IMR-90 (cell line): ENCODE measurements around the gene NPIPA3. TPM values are rescaled to one million over a fixed set of nuclear protein-coding genes. Genes with fewer than 3 reads are reported as not detected.

Source experiments
- ATAC-seq: fragments of 200-7000 bp; cut with Tn5 transposase; 2 replicates; pipeline ENCODE4 v1.9.1; 2020; ENCODE audit warnings: low read depth, mild to moderate bottlenecking, moderate library complexity
- BruUV-seq: library from RNA; stranded (reverse); fragments of 400-500 nt; replicated peaks from 2 replicates; lab custom pipeline; 2021; lab: Mats Ljungman, UMichigan
- CTCF ChIA-PET: fragments of 300-600 bp; formaldehyde crosslinking; extraction: SDS; loops from one replicate; lab custom pipeline; 2021; ENCODE audit warnings: antibody characterized with exemption; lab: Yijun Ruan, JAX
- POLR2A ChIA-PET: fragments of 300-600 bp; sonication (Branson Sonifier 250); formaldehyde crosslinking; loops from one replicate; lab custom pipeline; 2022; ENCODE audit warnings: antibody characterized with exemption; ENCODE audit not compliant: unreplicated experiment; lab: Charles Lee
- DNase-seq: peaks from one replicate; pipeline ENCODE4 v3.0.0; 2013
- H2AFZ ChIP-seq: replicated peaks from 2 replicates; pipeline ENCODE3; 2013; ENCODE audit warnings: low read length, mild to moderate bottlenecking; ENCODE audit not compliant: poor library complexity
- H2AK5ac ChIP-seq: 2 replicates; pipeline ENCODE4 v1.6.1; 2013; ENCODE audit warnings: low read depth, low read length, inconsistent platforms
- H2AK9ac ChIP-seq: replicated peaks from 2 replicates; pipeline ENCODE3; 2013; ENCODE audit warnings: mild to moderate bottlenecking, low read depth, low read length, moderate library complexity; ENCODE audit not compliant: poor library complexity
- H2BK120ac ChIP-seq: 2 replicates; pipeline ENCODE4 v1.6.1; 2013; ENCODE audit warnings: low read depth, low read length, inconsistent platforms
- H2BK15ac ChIP-seq: 3 replicates; pipeline ENCODE4 v1.6.1; 2013; ENCODE audit warnings: low read depth, low read length, inconsistent platforms
- H2BK20ac ChIP-seq: 2 replicates; pipeline ENCODE4 v1.6.1; 2013; ENCODE audit warnings: low read depth, mild to moderate bottlenecking, inconsistent platforms, low read length, moderate library complexity
- H2BK5ac ChIP-seq: 2 replicates; pipeline ENCODE4 v1.6.1; 2013; ENCODE audit warnings: mild to moderate bottlenecking, low read depth, low read length, inconsistent platforms; ENCODE audit not compliant: poor library complexity, severe bottlenecking
- H3K14ac ChIP-seq: replicated peaks from 2 replicates; pipeline ENCODE4 v1.6.1; 2013; ENCODE audit warnings: low read depth, low read length, inconsistent platforms
- H3K18ac ChIP-seq: 2 replicates; pipeline ENCODE4 v1.6.1; 2013; ENCODE audit warnings: low read depth, low read length, control low read depth
- H3K23ac ChIP-seq: 2 replicates; pipeline ENCODE4 v1.6.1; 2013; ENCODE audit warnings: low read depth, low read length, inconsistent platforms
- H3K27ac ChIP-seq: 2 replicates; pipeline ENCODE4 v1.5.1; 2013; ENCODE audit warnings: mild to moderate bottlenecking, control low read depth, low read length; ENCODE audit not compliant: insufficient read depth
- H3K27me3 ChIP-seq: 2 replicates; pipeline ENCODE4 v1.6.1; 2013; ENCODE audit warnings: low read length; ENCODE audit not compliant: control insufficient read depth, insufficient read depth
- H3K36me3 ChIP-seq: 2 replicates; pipeline ENCODE4 v1.6.1; 2013; ENCODE audit warnings: low read length, mixed read lengths; ENCODE audit not compliant: control insufficient read depth, insufficient read depth
- H3K4ac ChIP-seq: 2 replicates; pipeline ENCODE4 v1.6.1; 2013; ENCODE audit warnings: low read depth, low read length, inconsistent platforms
- H3K4me1 ChIP-seq: 2 replicates; pipeline ENCODE4 v1.6.1; 2013; ENCODE audit warnings: low read length, mixed read lengths; ENCODE audit not compliant: control insufficient read depth, insufficient read depth
- H3K4me2 ChIP-seq: 2 replicates; pipeline ENCODE4 v1.6.1; 2013; ENCODE audit warnings: low read depth, mild to moderate bottlenecking, control low read depth, low read length, moderate library complexity
- H3K4me3 ChIP-seq: 2 replicates; pipeline ENCODE4 v1.5.1; 2013; ENCODE audit warnings: low read depth, mild to moderate bottlenecking, control low read depth, low read length, moderate library complexity; ENCODE audit not compliant: insufficient read depth
- H3K56ac ChIP-seq: 2 replicates; pipeline ENCODE4 v1.6.1; 2013; ENCODE audit warnings: low read length, inconsistent platforms; ENCODE audit not compliant: insufficient read depth; ENCODE audit errors: extremely low read depth
- H3K79me1 ChIP-seq, 2 experiments: 2 replicates each; pipeline ENCODE4 v1.6.1; 2013; ENCODE audit warnings: low read length in 2 of 2, inconsistent platforms in 1 of 2, low read depth in 1 of 2
- H3K9ac ChIP-seq: 2 replicates; pipeline ENCODE4 v1.6.1; 2013; ENCODE audit warnings: low read depth, low read length, control low read depth
- H3K9me1 ChIP-seq: 2 replicates; pipeline ENCODE4 v1.6.1; 2013; ENCODE audit warnings: low read length, inconsistent platforms; ENCODE audit not compliant: insufficient read depth
- H3K9me3 ChIP-seq: 2 replicates; pipeline ENCODE4 v1.6.1; 2013; ENCODE audit warnings: low read length; ENCODE audit not compliant: control insufficient read depth, insufficient read depth
- H4K20me1 ChIP-seq: 2 replicates; pipeline ENCODE4 v1.6.1; 2013; ENCODE audit warnings: low read length, inconsistent platforms; ENCODE audit not compliant: insufficient read depth
- H4K5ac ChIP-seq: 2 replicates; pipeline ENCODE4 v1.6.1; 2013; ENCODE audit warnings: mild to moderate bottlenecking, low read depth, low read length, control low read depth
- H4K8ac ChIP-seq, 2 experiments: 2 replicates each; pipeline ENCODE4 v1.6.1; 2013; ENCODE audit warnings: low read depth in 2 of 2, low read length in 2 of 2, control low read depth in 1 of 2, inconsistent platforms in 1 of 2
- H4K91ac ChIP-seq: 2 replicates; pipeline ENCODE4 v1.6.1; 2013; ENCODE audit warnings: low read depth, low read length, inconsistent platforms; ENCODE audit not compliant: insufficient read depth
- MXI1 ChIP-seq: IDR thresholded peaks from 2 replicates; pipeline ENCODE4 v1.6.1; 2012; ENCODE audit warnings: low read depth, mild to moderate bottlenecking, low read length, moderate library complexity, borderline replicate concordance
- WGBS, 2 experiments: methylation state at CpG; one replicate each; pipeline versions ENCODE4 v1.1.5 to v1.1.7; 2013; ENCODE audit warnings: missing lambda C conversion rate in 2 of 2; ENCODE audit not compliant: insufficient read length in 1 of 2; ENCODE audit errors: extremely low coverage in 2 of 2; 5-methylcytosine and 5-hydroxymethylcytosine counted together
- dilution Hi-C: fragments of 300-500 bp; cut with HindIII; formaldehyde crosslinking; loops from one replicate; pipeline ENCODE4 v1.14.3; 2018; ENCODE audit warnings: low sequenced_read_pairs; ENCODE audit not compliant: unreplicated experiment
- in situ Hi-C: fragments of 300-500 bp; cut with MboI; formaldehyde crosslinking; loops from 3 replicates; pipeline ENCODE4 v1.14.3; 2019; ENCODE audit warnings: low sequenced_read_pairs, inconsistent platforms, mixed read lengths
- intact Hi-C: fragments of 100-400 bp; cut with micrococcal nuclease; formaldehyde crosslinking; loops from 2 replicates; pipeline ENCODE4 v1.10.0; 2022
- polyA plus RNA-seq, 3 experiments: library from polyadenylated mRNA; depleted of rRNA; stranded (reverse); fragments of >200 nt; gene quantifications; 2 replicates each; pipeline ENCODE4 v1.2.3, GENCODE V29; 2012; ENCODE audit warnings: low replicate concordance in 1 of 3
- total RNA-seq: library from RNA; depleted of rRNA; stranded (reverse); fragments of >200 nt; gene quantifications from 2 replicates; pipeline ENCODE4 v1.2.3, GENCODE V29; 2012

NPIPA3 gene
- total and polyA plus RNA-seq, 2 of the 4 experiments (the other 2 are of a cell fraction): not detected

DNA sequence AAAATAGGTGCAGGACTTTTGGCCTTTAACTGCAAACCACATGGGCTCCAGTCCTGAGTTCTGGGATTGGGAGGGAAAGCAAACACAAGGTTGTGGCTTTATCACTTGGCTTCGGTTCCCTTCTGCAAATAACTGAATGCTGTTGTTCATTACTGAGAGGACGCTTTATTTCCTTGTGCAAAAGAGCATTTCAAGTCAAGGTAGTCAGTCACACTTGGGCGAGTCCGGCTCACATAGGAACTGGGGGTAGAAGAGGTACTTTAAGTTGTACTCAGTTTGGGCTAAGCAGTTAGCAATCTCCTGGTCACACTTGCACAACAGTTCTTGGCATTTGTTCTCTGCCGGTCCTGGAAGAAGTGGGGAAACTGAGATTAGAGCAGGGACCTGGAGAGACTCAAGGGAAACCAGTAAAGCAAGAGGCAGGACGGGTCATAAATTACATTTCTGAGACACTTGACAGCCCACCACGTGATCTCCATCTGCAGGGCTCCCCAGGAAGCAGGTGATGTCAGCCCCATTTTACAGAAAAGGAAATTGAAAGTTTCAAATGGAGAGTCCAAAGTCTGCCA lies 30.7 kb upstream of the NPIPA3 start:
- no peak for DNase-seq
- no peak for TF ChIP-seq MXI1
- CTCF ChIA-PET: no interaction called here
- Histone ChIP-seq H2BK15ac (no peak overlapping the region), H3K4me1 (no peaks in the 10 kb centered on the region), H3K36me3 (peaks cover 6% of the 10 kb centered on the region; the same call in 1 of the 2 replicates), H3K9me1 (0 out of 2 replicates have a peak, but pooled peaks cover 3% of the 10 kb centered on the region), H2AFZ (no peak overlapping the region), H4K5ac (no peak overlapping the region), H3K4me2 (no peak overlapping the region), H4K91ac (no peak overlapping the region), H3K79me1 (no peaks in the 10 kb centered on the region), H3K56ac (no peak overlapping the region), H3K18ac (no peak overlapping the region), H3K9me3 (no peaks in the 10 kb centered on the region), H2AK5ac (no peak overlapping the region), H3K27ac (no peak overlapping the region), H2AK9ac (no peak overlapping the region), H2BK120ac (no peak overlapping the region), H2BK5ac (no peak overlapping the region), H3K4ac (no peak overlapping the region), H4K20me1 (no peaks in the 10 kb centered on the region), H3K9ac (no peak overlapping the region), H2BK20ac (no peak overlapping the region), H3K4me3 (no peak overlapping the region), H3K27me3 (no peaks in the 10 kb centered on the region), H3K23ac (no peak overlapping the region), H4K8ac (no peak overlapping the region), H3K14ac (no peak overlapping the region)
- in situ Hi-C loops: no loop called here
- WGBS, 2 experiments: 74% methylated on average over 3 of the region's 7 CpGs; no CpG with 5 or more reads in 1 of the 2 experiments
- intact Hi-C loops: no loop called here
- BruUV-seq: no TSS peak
- POLR2A ChIA-PET: no interaction called here
- dilution Hi-C loops: no loop called here
- no peak for ATAC-seq
